GM12878 (cell line): Measurements from ENCODE around the gene HERPUD1. TPM values are rescaled to one million over a fixed set of nuclear protein-coding genes. Genes with fewer than 3 reads are reported as not detected.

Experiments used
- EZH2 ChIP-seq: IDR thresholded peaks from 2 replicates; pipeline ENCODE4 v1.6.1; 2012; ENCODE audit warnings: low read depth, mild to moderate bottlenecking, control low read depth, inconsistent platforms, low read length, borderline replicate concordance; ENCODE audit not compliant: control insufficient read depth
- NFYA ChIP-seq: IDR thresholded peaks from 2 replicates; pipeline ENCODE4 v1.6.1; 2011; ENCODE audit warnings: low read depth, mild to moderate bottlenecking, low read length, improper control_type of control experiment, borderline replicate concordance
- POLR2A ChIP-seq: IDR thresholded peaks from 2 replicates; pipeline ENCODE4 v1.6.1; 2011; ENCODE audit warnings: low read depth, mild to moderate bottlenecking, low read length
- POLR2AphosphoS5 ChIP-seq: IDR thresholded peaks from 2 replicates; pipeline ENCODE4 v1.6.1; 2011; ENCODE audit warnings: mild to moderate bottlenecking, low read length, inconsistent platforms
- RAD51 ChIP-seq: fragments of 450-650 bp; IDR thresholded peaks from 2 replicates; pipeline ENCODE4 v1.6.1; 2016; ENCODE audit warnings: moderate library complexity, mild to moderate bottlenecking, inconsistent platforms
- TARDBP ChIP-seq: IDR thresholded peaks from 2 replicates; pipeline ENCODE4 v1.6.1; 2016; ENCODE audit warnings: borderline replicate concordance
- ZBTB4 ChIP-seq: fragments of 450-650 bp; formaldehyde crosslinking; IDR thresholded peaks from 2 replicates; pipeline ENCODE4 v1.4.0; 2022; ENCODE audit warnings: mild to moderate bottlenecking, moderate library complexity
- ZNF622 ChIP-seq: fragments of 450-650 bp; IDR thresholded peaks from 2 replicates; pipeline ENCODE4 v1.6.1; 2017; ENCODE audit warnings: mild to moderate bottlenecking, inconsistent platforms
- polyA plus RNA-seq, 11 experiments: library from polyadenylated mRNA; depleted of rRNA in 4 of 11; unstranded in 6 of 11; stranded (reverse) in 5 of 11; fragments of >200 nt; fragmentation: Nextera tagmentation in 4 of 11; fragmentation: Illumina TruSeq in 1 of 11; extraction: Ambion mirVana in 4 of 11; extraction: Trizol in 1 of 11; gene quantifications; 1 replicate in 1 of 11; 2 replicates in 10 of 11; pipeline versions ENCODE4 v1.2.1 to v1.2.3, GENCODE V29; 2011 to 2016; ENCODE audit warnings: inconsistent platforms in 2 of 11, missing spikeins in 2 of 11, low read depth in 1 of 11
- total RNA-seq, 4 experiments: library from RNA; depleted of rRNA in 3 of 4; stranded (reverse); fragments of >200 nt in 3 of 4; fragmentation: Illumina TruSeq in 1 of 4; extraction: Trizol in 1 of 4; gene quantifications; 2 replicates each; pipeline versions ENCODE4 v1.2.1 to v1.2.3, GENCODE V29; 2013 to 2021
- TF ChIP-seq, protein P1 (sequence below): IDR thresholded peaks from 2 replicates; pipeline ENCODE4 v1.6.1; 2012; ENCODE audit warnings: improper control_type of control experiment, low read depth, low read length; ENCODE audit not compliant: insufficient replicate concordance
- TF ChIP-seq, protein P2 (sequence below): IDR thresholded peaks from 2 replicates; pipeline ENCODE4 v1.6.1; 2011; ENCODE audit warnings: mild to moderate bottlenecking, low read depth, low read length, moderate library complexity; ENCODE audit not compliant: insufficient replicate concordance
- TF ChIP-seq, protein P3 (sequence below): fragments of 150-350 bp; IDR thresholded peaks from 2 replicates; pipeline ENCODE4 v1.6.1; 2016; ENCODE audit warnings: low read depth, low read length

Gene HERPUD1
- total and polyA plus RNA-seq, 10 of the 15 experiments (the other 5 are each of a cell fraction or from before 2014, with no cell fraction given): 32.6 to 212 (median 122) TPM

- TF ChIP-seq POLR2AphosphoS5: no peak
- TF ChIP-seq, protein P1, sequence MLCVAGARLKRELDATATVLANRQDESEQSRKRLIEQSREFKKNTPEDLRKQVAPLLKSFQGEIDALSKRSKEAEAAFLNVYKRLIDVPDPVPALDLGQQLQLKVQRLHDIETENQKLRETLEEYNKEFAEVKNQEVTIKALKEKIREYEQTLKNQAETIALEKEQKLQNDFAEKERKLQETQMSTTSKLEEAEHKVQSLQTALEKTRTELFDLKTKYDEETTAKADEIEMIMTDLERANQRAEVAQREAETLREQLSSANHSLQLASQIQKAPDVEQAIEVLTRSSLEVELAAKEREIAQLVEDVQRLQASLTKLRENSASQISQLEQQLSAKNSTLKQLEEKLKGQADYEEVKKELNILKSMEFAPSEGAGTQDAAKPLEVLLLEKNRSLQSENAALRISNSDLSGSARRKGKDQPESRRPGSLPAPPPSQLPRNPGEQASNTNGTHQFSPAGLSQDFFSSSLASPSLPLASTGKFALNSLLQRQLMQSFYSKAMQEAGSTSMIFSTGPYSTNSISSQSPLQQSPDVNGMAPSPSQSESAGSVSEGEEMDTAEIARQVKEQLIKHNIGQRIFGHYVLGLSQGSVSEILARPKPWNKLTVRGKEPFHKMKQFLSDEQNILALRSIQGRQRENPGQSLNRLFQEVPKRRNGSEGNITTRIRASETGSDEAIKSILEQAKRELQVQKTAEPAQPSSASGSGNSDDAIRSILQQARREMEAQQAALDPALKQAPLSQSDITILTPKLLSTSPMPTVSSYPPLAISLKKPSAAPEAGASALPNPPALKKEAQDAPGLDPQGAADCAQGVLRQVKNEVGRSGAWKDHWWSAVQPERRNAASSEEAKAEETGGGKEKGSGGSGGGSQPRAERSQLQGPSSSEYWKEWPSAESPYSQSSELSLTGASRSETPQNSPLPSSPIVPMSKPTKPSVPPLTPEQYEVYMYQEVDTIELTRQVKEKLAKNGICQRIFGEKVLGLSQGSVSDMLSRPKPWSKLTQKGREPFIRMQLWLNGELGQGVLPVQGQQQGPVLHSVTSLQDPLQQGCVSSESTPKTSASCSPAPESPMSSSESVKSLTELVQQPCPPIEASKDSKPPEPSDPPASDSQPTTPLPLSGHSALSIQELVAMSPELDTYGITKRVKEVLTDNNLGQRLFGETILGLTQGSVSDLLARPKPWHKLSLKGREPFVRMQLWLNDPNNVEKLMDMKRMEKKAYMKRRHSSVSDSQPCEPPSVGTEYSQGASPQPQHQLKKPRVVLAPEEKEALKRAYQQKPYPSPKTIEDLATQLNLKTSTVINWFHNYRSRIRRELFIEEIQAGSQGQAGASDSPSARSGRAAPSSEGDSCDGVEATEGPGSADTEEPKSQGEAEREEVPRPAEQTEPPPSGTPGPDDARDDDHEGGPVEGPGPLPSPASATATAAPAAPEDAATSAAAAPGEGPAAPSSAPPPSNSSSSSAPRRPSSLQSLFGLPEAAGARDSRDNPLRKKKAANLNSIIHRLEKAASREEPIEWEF: no peak
- TF ChIP-seq POLR2A: peak; percentile 87
- TF ChIP-seq, protein P2, sequence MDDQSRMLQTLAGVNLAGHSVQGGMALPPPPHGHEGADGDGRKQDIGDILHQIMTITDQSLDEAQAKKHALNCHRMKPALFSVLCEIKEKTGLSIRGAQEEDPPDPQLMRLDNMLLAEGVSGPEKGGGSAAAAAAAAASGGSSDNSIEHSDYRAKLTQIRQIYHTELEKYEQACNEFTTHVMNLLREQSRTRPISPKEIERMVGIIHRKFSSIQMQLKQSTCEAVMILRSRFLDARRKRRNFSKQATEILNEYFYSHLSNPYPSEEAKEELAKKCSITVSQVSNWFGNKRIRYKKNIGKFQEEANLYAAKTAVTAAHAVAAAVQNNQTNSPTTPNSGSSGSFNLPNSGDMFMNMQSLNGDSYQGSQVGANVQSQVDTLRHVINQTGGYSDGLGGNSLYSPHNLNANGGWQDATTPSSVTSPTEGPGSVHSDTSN: no peak
- TF ChIP-seq TARDBP: 0 out of 2 replicates have a peak, but pooled peaks have one; percentile 52
- TF ChIP-seq NFYA: no peak
- TF ChIP-seq ZNF622: no peak
- no peak for TF ChIP-seq EZH2
- TF ChIP-seq RAD51: peak; percentile 62; the same call in 1 of the 2 replicates
- TF ChIP-seq, protein P3, sequence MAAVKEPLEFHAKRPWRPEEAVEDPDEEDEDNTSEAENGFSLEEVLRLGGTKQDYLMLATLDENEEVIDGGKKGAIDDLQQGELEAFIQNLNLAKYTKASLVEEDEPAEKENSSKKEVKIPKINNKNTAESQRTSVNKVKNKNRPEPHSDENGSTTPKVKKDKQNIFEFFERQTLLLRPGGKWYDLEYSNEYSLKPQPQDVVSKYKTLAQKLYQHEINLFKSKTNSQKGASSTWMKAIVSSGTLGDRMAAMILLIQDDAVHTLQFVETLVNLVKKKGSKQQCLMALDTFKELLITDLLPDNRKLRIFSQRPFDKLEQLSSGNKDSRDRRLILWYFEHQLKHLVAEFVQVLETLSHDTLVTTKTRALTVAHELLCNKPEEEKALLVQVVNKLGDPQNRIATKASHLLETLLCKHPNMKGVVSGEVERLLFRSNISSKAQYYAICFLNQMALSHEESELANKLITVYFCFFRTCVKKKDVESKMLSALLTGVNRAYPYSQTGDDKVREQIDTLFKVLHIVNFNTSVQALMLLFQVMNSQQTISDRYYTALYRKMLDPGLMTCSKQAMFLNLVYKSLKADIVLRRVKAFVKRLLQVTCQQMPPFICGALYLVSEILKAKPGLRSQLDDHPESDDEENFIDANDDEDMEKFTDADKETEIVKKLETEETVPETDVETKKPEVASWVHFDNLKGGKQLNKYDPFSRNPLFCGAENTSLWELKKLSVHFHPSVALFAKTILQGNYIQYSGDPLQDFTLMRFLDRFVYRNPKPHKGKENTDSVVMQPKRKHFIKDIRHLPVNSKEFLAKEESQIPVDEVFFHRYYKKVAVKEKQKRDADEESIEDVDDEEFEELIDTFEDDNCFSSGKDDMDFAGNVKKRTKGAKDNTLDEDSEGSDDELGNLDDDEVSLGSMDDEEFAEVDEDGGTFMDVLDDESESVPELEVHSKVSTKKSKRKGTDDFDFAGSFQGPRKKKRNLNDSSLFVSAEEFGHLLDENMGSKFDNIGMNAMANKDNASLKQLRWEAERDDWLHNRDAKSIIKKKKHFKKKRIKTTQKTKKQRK: no peak
- no peak for TF ChIP-seq ZBTB4 (CRISPR knock-in tag)
These were observed 57.3 kb downstream of the HERPUD1 start, which contains the start of gene NLRC5 (continued) for GRCh38 chr16:56988948-56989945.
